IMR-90 (cell line): Measurements from ENCODE around the gene RSF1. TPM values are rescaled to one million over a fixed set of nuclear protein-coding genes. Genes with fewer than 3 reads are reported as not detected.

ENCODE experiments used
- ATAC-seq: fragments of 200-7000 bp; cut with Tn5 transposase; 2 replicates; pipeline ENCODE4 v1.9.1; 2020; ENCODE audit warnings: low read depth, mild to moderate bottlenecking, moderate library complexity
- BruUV-seq: library from RNA; stranded (reverse); fragments of 400-500 nt; replicated peaks from 2 replicates; lab custom pipeline; 2021; lab: Mats Ljungman, UMichigan
- CTCF ChIA-PET: fragments of 300-600 bp; formaldehyde crosslinking; extraction: SDS; loops from one replicate; lab custom pipeline; 2021; ENCODE audit warnings: antibody characterized with exemption; lab: Yijun Ruan, JAX
- POLR2A ChIA-PET: fragments of 300-600 bp; sonication (Branson Sonifier 250); formaldehyde crosslinking; loops from one replicate; lab custom pipeline; 2022; ENCODE audit warnings: antibody characterized with exemption; ENCODE audit not compliant: unreplicated experiment; lab: Charles Lee
- DNase-seq: peaks from one replicate; pipeline ENCODE4 v3.0.0; 2013
- H2AFZ ChIP-seq: replicated peaks from 2 replicates; pipeline ENCODE3; 2013; ENCODE audit warnings: low read length, mild to moderate bottlenecking; ENCODE audit not compliant: poor library complexity
- H2AK5ac ChIP-seq: 2 replicates; pipeline ENCODE4 v1.6.1; 2013; ENCODE audit warnings: low read depth, low read length, inconsistent platforms
- H2AK9ac ChIP-seq: replicated peaks from 2 replicates; pipeline ENCODE3; 2013; ENCODE audit warnings: mild to moderate bottlenecking, low read depth, low read length, moderate library complexity; ENCODE audit not compliant: poor library complexity
- H2BK120ac ChIP-seq: 2 replicates; pipeline ENCODE4 v1.6.1; 2013; ENCODE audit warnings: low read depth, low read length, inconsistent platforms
- H2BK15ac ChIP-seq: 3 replicates; pipeline ENCODE4 v1.6.1; 2013; ENCODE audit warnings: low read depth, low read length, inconsistent platforms
- H2BK20ac ChIP-seq: 2 replicates; pipeline ENCODE4 v1.6.1; 2013; ENCODE audit warnings: low read depth, mild to moderate bottlenecking, inconsistent platforms, low read length, moderate library complexity
- H2BK5ac ChIP-seq: 2 replicates; pipeline ENCODE4 v1.6.1; 2013; ENCODE audit warnings: mild to moderate bottlenecking, low read depth, low read length, inconsistent platforms; ENCODE audit not compliant: poor library complexity, severe bottlenecking
- H3K14ac ChIP-seq: replicated peaks from 2 replicates; pipeline ENCODE4 v1.6.1; 2013; ENCODE audit warnings: low read depth, low read length, inconsistent platforms
- H3K18ac ChIP-seq: 2 replicates; pipeline ENCODE4 v1.6.1; 2013; ENCODE audit warnings: low read depth, low read length, control low read depth
- H3K23ac ChIP-seq: 2 replicates; pipeline ENCODE4 v1.6.1; 2013; ENCODE audit warnings: low read depth, low read length, inconsistent platforms
- H3K27ac ChIP-seq: 2 replicates; pipeline ENCODE4 v1.5.1; 2013; ENCODE audit warnings: mild to moderate bottlenecking, control low read depth, low read length; ENCODE audit not compliant: insufficient read depth
- H3K27me3 ChIP-seq: 2 replicates; pipeline ENCODE4 v1.6.1; 2013; ENCODE audit warnings: low read length; ENCODE audit not compliant: control insufficient read depth, insufficient read depth
- H3K36me3 ChIP-seq: 2 replicates; pipeline ENCODE4 v1.6.1; 2013; ENCODE audit warnings: low read length, mixed read lengths; ENCODE audit not compliant: control insufficient read depth, insufficient read depth
- H3K4ac ChIP-seq: 2 replicates; pipeline ENCODE4 v1.6.1; 2013; ENCODE audit warnings: low read depth, low read length, inconsistent platforms
- H3K4me1 ChIP-seq: 2 replicates; pipeline ENCODE4 v1.6.1; 2013; ENCODE audit warnings: low read length, mixed read lengths; ENCODE audit not compliant: control insufficient read depth, insufficient read depth
- H3K4me2 ChIP-seq: 2 replicates; pipeline ENCODE4 v1.6.1; 2013; ENCODE audit warnings: low read depth, mild to moderate bottlenecking, control low read depth, low read length, moderate library complexity
- H3K4me3 ChIP-seq: 2 replicates; pipeline ENCODE4 v1.5.1; 2013; ENCODE audit warnings: low read depth, mild to moderate bottlenecking, control low read depth, low read length, moderate library complexity; ENCODE audit not compliant: insufficient read depth
- H3K56ac ChIP-seq: 2 replicates; pipeline ENCODE4 v1.6.1; 2013; ENCODE audit warnings: low read length, inconsistent platforms; ENCODE audit not compliant: insufficient read depth; ENCODE audit errors: extremely low read depth
- H3K79me1 ChIP-seq, 2 experiments: 2 replicates each; pipeline ENCODE4 v1.6.1; 2013; ENCODE audit warnings: low read length in 2 of 2, inconsistent platforms in 1 of 2, low read depth in 1 of 2
- H3K9ac ChIP-seq: 2 replicates; pipeline ENCODE4 v1.6.1; 2013; ENCODE audit warnings: low read depth, low read length, control low read depth
- H3K9me1 ChIP-seq: 2 replicates; pipeline ENCODE4 v1.6.1; 2013; ENCODE audit warnings: low read length, inconsistent platforms; ENCODE audit not compliant: insufficient read depth
- H3K9me3 ChIP-seq: 2 replicates; pipeline ENCODE4 v1.6.1; 2013; ENCODE audit warnings: low read length; ENCODE audit not compliant: control insufficient read depth, insufficient read depth
- H4K20me1 ChIP-seq: 2 replicates; pipeline ENCODE4 v1.6.1; 2013; ENCODE audit warnings: low read length, inconsistent platforms; ENCODE audit not compliant: insufficient read depth
- H4K5ac ChIP-seq: 2 replicates; pipeline ENCODE4 v1.6.1; 2013; ENCODE audit warnings: mild to moderate bottlenecking, low read depth, low read length, control low read depth
- H4K8ac ChIP-seq, 2 experiments: 2 replicates each; pipeline ENCODE4 v1.6.1; 2013; ENCODE audit warnings: low read depth in 2 of 2, low read length in 2 of 2, control low read depth in 1 of 2, inconsistent platforms in 1 of 2
- H4K91ac ChIP-seq: 2 replicates; pipeline ENCODE4 v1.6.1; 2013; ENCODE audit warnings: low read depth, low read length, inconsistent platforms; ENCODE audit not compliant: insufficient read depth
- CHD1 ChIP-seq: IDR thresholded peaks from 2 replicates; pipeline ENCODE4 v1.6.1; 2012; ENCODE audit warnings: low read depth, low read length, improper control_type of control experiment
- FOS ChIP-seq: fragments of 150-350 bp; IDR thresholded peaks from 2 replicates; pipeline ENCODE4 v1.6.1; 2016; ENCODE audit warnings: low read depth, low read length
- MAFK ChIP-seq: IDR thresholded peaks from 2 replicates; pipeline ENCODE4 v1.6.1; 2012; ENCODE audit warnings: low read depth, low read length, improper control_type of control experiment
- MAZ ChIP-seq: IDR thresholded peaks from 2 replicates; pipeline ENCODE4 v1.6.1; 2012; ENCODE audit warnings: low read depth, mild to moderate bottlenecking, low read length, improper control_type of control experiment, moderate library complexity, borderline replicate concordance
- POLR2A ChIP-seq: IDR thresholded peaks from 2 replicates; pipeline ENCODE4 v1.6.1; 2012; ENCODE audit warnings: mild to moderate bottlenecking, low read depth, low read length
- RAD21 ChIP-seq: IDR thresholded peaks from 2 replicates; pipeline ENCODE4 v1.6.1; 2012; ENCODE audit warnings: low read length, improper control_type of control experiment
- RCOR1 ChIP-seq: IDR thresholded peaks from 2 replicates; pipeline ENCODE4 v1.6.1; 2012; ENCODE audit warnings: mild to moderate bottlenecking, low read length, improper control_type of control experiment; ENCODE audit not compliant: insufficient replicate concordance
- WGBS, 2 experiments: methylation state at CpG; one replicate each; pipeline versions ENCODE4 v1.1.5 to v1.1.7; 2013; ENCODE audit warnings: missing lambda C conversion rate in 2 of 2; ENCODE audit not compliant: insufficient read length in 1 of 2; ENCODE audit errors: extremely low coverage in 2 of 2; 5-methylcytosine and 5-hydroxymethylcytosine counted together
- dilution Hi-C: fragments of 300-500 bp; cut with HindIII; formaldehyde crosslinking; loops from one replicate; pipeline ENCODE4 v1.14.3; 2018; ENCODE audit warnings: low sequenced_read_pairs; ENCODE audit not compliant: unreplicated experiment
- in situ Hi-C: fragments of 300-500 bp; cut with MboI; formaldehyde crosslinking; loops from 3 replicates; pipeline ENCODE4 v1.14.3; 2019; ENCODE audit warnings: low sequenced_read_pairs, inconsistent platforms, mixed read lengths
- intact Hi-C: fragments of 100-400 bp; cut with micrococcal nuclease; formaldehyde crosslinking; loops from 2 replicates; pipeline ENCODE4 v1.10.0; 2022
- polyA plus RNA-seq, 3 experiments: library from polyadenylated mRNA; depleted of rRNA; stranded (reverse); fragments of >200 nt; gene quantifications; 2 replicates each; pipeline ENCODE4 v1.2.3, GENCODE V29; 2012; ENCODE audit warnings: low replicate concordance in 1 of 3
- total RNA-seq: library from RNA; depleted of rRNA; stranded (reverse); fragments of >200 nt; gene quantifications from 2 replicates; pipeline ENCODE4 v1.2.3, GENCODE V29; 2012
- TF ChIP-seq, protein P1 (sequence below): conservative IDR thresholded peaks from 2 replicates; pipeline ENCODE4 v1.5.1; 2012; ENCODE audit warnings: mild to moderate bottlenecking, low read depth, low read length, improper control_type of control experiment
- TF ChIP-seq, protein P2 (sequence below): fragments of 150-350 bp; IDR thresholded peaks from 2 replicates; pipeline ENCODE4 v1.6.1; 2016; ENCODE audit warnings: low read depth, mild to moderate bottlenecking, low read length, moderate library complexity, borderline replicate concordance

RSF1 gene
- total and polyA plus RNA-seq, 2 of the 4 experiments (the other 2 are of a cell fraction) = 13.9 to 18.5 TPM

DNA sequence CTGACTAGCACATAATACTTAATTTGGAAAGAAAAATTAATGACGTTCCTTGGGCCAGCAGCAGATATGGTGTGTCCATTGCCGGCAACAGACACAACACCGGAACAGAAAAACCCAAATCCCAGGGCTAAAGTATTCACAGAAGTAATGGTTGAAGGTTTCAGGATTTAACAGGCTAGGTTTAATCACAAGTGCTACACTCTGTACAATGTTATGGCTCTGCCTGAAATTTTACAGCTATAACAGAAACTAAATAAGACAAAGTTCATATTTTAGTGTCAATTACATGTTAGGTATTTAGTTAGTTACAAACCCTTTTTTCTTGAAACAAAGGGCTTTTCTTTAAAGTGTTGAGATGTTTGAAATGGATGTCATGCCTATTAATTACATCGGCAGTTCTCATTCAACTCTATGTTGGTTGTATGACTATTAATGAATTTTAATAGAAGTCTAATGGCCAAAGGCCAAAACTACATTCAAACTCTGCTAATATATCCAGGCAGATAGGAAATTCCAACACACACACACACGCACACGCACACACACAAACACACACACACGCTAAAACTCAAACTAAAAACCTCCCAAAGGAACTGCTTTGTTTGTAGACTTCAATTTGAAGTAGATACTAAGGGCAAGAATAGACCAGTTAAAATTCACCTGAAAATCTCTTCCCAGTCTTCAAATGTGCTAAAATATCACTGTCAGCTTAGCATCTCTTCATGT lies 155.1 kb downstream of the RSF1 start:
- TF ChIP-seq, protein P1, sequence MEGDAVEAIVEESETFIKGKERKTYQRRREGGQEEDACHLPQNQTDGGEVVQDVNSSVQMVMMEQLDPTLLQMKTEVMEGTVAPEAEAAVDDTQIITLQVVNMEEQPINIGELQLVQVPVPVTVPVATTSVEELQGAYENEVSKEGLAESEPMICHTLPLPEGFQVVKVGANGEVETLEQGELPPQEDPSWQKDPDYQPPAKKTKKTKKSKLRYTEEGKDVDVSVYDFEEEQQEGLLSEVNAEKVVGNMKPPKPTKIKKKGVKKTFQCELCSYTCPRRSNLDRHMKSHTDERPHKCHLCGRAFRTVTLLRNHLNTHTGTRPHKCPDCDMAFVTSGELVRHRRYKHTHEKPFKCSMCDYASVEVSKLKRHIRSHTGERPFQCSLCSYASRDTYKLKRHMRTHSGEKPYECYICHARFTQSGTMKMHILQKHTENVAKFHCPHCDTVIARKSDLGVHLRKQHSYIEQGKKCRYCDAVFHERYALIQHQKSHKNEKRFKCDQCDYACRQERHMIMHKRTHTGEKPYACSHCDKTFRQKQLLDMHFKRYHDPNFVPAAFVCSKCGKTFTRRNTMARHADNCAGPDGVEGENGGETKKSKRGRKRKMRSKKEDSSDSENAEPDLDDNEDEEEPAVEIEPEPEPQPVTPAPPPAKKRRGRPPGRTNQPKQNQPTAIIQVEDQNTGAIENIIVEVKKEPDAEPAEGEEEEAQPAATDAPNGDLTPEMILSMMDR = no peak
- no peak for TF ChIP-seq RCOR1
- no peak for TF ChIP-seq CHD1
- TF ChIP-seq, protein P2, sequence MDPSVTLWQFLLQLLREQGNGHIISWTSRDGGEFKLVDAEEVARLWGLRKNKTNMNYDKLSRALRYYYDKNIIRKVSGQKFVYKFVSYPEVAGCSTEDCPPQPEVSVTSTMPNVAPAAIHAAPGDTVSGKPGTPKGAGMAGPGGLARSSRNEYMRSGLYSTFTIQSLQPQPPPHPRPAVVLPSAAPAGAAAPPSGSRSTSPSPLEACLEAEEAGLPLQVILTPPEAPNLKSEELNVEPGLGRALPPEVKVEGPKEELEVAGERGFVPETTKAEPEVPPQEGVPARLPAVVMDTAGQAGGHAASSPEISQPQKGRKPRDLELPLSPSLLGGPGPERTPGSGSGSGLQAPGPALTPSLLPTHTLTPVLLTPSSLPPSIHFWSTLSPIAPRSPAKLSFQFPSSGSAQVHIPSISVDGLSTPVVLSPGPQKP = no peak
- TF ChIP-seq MAZ = no peak
- no peak for TF ChIP-seq RAD21
- no peak for TF ChIP-seq FOS
- no peak for TF ChIP-seq MAFK
- TF ChIP-seq POLR2A = no peak
- no peak overlapping the region for H3K23ac ChIP-seq
- H3K27ac ChIP-seq = no peak overlapping the region
- H3K4ac ChIP-seq = no peak overlapping the region
- H3K18ac ChIP-seq = no peak overlapping the region
- CTCF ChIA-PET = no interaction called here
- H4K20me1 ChIP-seq = peaks cover 6% of the 10 kb centered on the region; the same call in 1 of the 2 replicates
- no peak overlapping the region for H2BK20ac ChIP-seq
- H4K8ac ChIP-seq = no peak overlapping the region
- ATAC-seq = no peak
- no peak overlapping the region for H3K4me2 ChIP-seq
- no peak overlapping the region for H4K91ac ChIP-seq
- no CpG with 5 or more reads among the region's 7 CpGs for WGBS, 2 experiments
- no peak overlapping the region for H2BK5ac ChIP-seq
- no peak overlapping the region for H4K5ac ChIP-seq
- intact Hi-C loops = no loop called here
- no peak overlapping the region for H2AFZ ChIP-seq
- no peak for DNase-seq
- no peak overlapping the region for H3K4me3 ChIP-seq
- POLR2A ChIA-PET = no interaction called here
- no TSS peak for BruUV-seq
- no peaks in the 10 kb centered on the region for H3K9me3 ChIP-seq
- no peak overlapping the region for H2BK15ac ChIP-seq
- H2AK9ac ChIP-seq = no peak overlapping the region
- dilution Hi-C loops = no loop called here
- no peak overlapping the region for H3K56ac ChIP-seq
- H3K36me3 ChIP-seq = peaks cover 17% of the 10 kb centered on the region
- no peak overlapping the region for H3K14ac ChIP-seq
- H3K79me1 ChIP-seq = peaks cover 3 to 15% of the 10 kb centered on the region in 2 experiments; a peak in 2 of 4 replicates
- H3K4me1 ChIP-seq = peaks cover 7% of the 10 kb centered on the region
- no peak overlapping the region for H2BK120ac ChIP-seq
- no peak overlapping the region for H3K9ac ChIP-seq
- in situ Hi-C loops = no loop called here
- no peak overlapping the region for H2AK5ac ChIP-seq
- peaks cover 5% of the 10 kb centered on the region for H3K9me1 ChIP-seq
- no peaks in the 10 kb centered on the region for H3K27me3 ChIP-seq
